ENCODE data around the gene WBP1.
"Not testable (repeated sequence)": the region's sequence is repeated elsewhere in the genome, so short reads cannot be mapped to it uniquely, and the experiment has no call there.

The WBP1 gene

GRCh38 chr2:74450570-74451190 is 7.6 kb upstream of the WBP1 start:
- no peak for DNase-seq (ENCODE audit: low read depth in 4 of 4, low spot score in 1 of 4)

DNA sequence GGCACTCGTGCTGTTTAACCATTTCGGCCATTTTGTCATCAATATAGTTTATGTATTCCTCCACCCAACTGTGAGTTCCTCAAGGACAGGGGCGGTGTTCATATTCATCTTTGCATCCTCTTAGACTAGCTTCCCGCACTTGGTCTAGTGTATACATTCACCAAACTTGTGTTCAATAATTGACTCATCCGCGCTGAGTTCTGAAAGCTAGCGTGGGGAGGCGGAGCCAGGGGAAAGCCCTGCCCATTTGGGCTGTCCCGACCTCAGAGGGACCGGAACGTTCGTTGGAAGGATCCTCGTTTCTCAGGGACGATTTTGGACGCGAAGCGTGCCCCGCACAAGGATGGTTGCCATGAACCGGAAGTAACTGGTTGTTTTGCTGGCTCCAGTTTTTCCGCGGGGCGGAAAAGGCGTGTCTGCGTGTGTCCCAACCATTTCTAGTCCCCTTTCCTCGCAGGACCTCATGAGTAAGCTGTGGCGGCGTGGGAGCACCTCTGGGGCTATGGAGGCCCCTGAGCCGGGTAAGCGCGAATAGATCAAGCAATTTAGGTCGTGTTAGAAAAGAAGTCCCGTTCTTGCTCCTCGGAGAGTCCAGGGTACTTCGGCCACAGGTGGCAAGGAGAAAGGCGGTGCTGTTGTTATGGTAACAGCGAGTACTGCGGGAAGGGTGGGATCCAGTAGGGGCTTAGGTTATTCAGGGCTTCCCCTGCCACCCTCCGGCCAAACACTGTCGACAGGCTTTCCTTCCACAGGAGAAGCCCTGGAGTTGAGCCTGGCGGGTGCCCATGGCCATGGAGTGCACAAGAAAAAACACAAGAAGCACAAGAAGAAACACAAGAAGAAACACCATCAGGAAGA is 3.4 kb upstream of the WBP1 start, which contains the start of gene INO80B:
Gene INO80B, plus strand, starts transcription at position 434 of the 858 bp plus-strand sequence. Its CDS starts 30 bp downstream, at position 464.
- DNase-seq (ENCODE audit: low read depth in 4 of 4, low spot score in 1 of 4) = peak; percentile 86 to 94 (median 94)

DNA sequence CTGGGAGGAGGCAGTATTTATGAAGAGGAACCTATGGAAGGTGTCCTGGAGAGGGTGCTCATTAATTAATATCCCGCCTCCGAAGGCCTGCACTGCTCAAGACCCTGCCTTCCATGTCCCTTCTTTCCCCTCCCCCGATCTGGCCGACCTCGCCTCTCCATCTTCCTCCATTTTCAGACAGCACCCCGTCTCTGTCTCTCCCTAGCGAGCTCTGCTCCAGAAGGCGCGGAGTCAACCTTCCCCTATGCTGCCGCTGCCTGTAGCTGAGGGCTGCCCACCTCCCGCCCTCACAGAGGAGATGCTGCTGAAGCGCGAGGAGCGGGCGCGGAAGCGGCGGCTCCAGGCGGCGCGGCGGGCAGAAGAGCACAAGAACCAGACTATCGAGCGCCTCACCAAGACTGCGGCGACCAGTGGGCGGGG is 1.1 kb upstream of the WBP1 start:
- no peak for DNase-seq (ENCODE audit: low read depth in 4 of 4, low spot score in 1 of 4)

- peak; percentile 49 to 75 (median 64) for DNase-seq (ENCODE audit: low read depth in 4 of 4, low spot score in 1 of 4)
Measured at GRCh38 chr2:74457549-74458131, 598 bp upstream of the WBP1 start.

DNA sequence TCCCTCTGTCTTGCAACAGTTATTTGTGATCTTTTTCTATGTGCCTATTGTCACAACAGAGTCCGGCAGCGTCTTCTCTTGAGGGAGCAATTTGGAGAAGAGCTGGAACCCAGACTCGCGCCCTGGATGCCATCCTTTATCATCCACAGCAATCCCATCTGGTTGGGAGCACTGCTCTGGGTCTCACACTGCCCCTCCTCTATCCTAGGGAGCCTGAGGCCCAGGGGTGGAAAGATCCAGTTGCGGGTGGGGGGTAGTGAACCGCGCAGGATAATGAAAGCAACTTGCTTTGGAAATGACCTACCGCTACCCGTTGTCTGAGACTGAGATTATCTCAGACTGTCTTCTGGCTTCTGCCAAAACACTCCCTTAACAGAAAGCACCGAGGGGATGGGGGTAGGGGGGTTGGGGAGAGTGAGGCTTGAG is 713 bp downstream of the WBP1 start:
- no peak for DNase-seq (ENCODE audit: low read depth in 4 of 4, low spot score in 1 of 4)

DNA sequence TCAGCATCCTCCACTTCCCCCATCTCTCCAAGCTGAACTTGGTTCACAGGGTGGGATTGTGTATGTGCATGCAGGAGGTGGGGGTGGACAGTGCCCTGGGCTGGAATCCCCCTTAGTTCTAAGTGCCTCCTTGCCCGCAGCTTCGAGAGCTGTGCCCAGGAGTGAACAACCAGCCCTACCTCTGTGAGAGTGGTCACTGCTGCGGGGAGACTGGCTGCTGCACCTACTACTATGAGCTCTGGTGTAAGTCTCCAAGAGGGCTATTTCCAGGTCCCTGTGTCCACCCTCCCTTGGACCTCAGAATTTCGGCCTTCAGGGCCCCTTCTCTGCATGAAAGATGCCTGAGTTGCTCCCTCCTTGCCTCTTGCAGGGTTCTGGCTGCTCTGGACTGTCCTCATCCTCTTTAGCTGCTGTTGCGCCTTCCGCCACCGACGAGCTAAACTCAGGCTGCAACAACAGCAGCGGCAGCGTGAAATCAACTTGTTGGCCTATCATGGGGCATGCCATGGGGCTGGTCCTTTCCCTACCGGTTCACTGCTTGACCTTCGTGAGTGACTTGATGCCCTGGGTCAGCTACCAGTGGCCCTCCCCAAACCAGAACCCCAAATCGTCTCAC is 1.4 kb downstream of the WBP1 start:
- DNase-seq (ENCODE audit: low read depth in 4 of 4, low spot score in 1 of 4) = not testable (repeated sequence)

GRCh38 chr2:74460187-74460586 is 1.9 kb downstream of the WBP1 start:
- DNase-seq (ENCODE audit: low read depth in 4 of 4, low spot score in 1 of 4) = not testable (repeated sequence)

- no peak for DNase-seq (ENCODE audit: low read depth in 4 of 4, low spot score in 1 of 4)
Measured at GRCh38 chr2:74461187-74462053, 3.2 kb downstream of the WBP1 start.

DNA sequence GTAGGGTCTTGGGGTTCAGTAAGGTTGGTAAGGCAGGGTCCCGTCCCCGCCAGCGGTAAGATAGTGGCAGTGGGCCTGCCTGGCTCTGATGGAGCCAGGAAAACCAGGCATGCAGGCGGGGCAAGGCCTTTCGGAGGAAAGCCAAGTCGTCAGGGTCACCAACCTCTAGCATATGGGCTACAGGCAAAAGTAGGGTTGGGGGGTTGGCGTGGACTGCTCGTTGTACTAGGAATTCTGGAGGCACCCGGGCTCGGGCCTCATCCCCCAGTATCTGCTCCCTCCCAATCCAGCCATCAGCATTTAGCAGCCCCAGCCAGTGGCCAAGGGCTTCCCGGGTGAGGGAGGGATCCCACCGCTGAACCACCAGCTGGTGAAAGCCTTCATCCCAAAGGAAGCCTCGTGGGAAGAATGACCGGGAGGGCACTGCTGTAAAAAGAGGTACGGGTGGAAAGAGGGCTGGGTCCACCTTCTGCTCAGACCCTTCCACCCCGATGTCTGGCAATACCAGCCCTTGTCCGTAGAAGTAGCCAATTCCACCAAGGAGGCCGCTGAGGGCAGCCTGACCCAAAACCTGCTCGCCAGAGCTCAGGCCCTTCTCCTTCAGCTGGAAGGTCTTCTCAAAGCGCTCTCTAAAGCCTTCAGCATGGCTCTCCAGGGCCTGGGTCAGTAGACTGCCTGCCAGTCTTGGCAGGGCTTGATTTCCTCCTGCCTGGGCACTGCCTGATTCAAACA is 4.0 kb downstream of the WBP1 start:
- no peak for DNase-seq (ENCODE audit: low read depth in 4 of 4, low spot score in 1 of 4)

DNA sequence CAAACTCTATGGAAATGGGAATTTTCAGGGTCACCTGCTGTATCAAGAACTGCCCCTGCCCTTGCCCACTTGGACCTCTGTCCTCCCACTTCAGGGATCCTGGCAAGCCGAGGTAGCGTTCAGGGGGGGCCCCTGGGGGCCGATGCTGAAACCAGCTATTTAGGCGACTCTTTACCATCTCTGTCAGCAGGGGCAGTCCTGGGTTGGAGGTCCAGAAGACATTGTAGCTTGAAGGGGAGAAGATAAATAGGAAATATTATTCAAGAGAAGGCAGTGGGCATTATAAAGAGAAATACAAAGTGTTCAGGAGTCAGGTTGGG is 4.5 kb downstream of the WBP1 start:
- no peak for DNase-seq (ENCODE audit: low read depth in 4 of 4, low spot score in 1 of 4)

DNA sequence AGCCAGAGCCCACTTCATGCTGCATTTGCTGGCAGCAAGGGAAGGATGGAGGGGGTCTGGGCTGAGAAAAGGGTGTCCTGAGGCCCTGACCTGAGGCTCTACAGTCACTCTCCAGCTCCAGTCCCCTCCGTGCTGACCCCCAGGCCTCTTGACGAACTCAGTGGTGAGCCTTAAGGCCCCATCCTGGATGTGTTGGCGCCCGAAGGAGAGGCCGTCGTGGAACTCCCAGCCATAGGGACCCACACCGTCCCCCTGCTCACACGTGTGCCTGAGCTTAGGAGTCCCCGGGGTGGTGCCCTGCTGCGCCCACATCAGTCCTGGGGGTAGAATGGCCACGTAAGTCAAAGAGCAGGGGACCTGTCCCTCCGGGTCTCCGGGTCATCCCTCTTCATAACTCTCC is 6.2 kb downstream of the WBP1 start:
- no peak for DNase-seq (ENCODE audit: low read depth in 4 of 4, low spot score in 1 of 4)

DNA sequence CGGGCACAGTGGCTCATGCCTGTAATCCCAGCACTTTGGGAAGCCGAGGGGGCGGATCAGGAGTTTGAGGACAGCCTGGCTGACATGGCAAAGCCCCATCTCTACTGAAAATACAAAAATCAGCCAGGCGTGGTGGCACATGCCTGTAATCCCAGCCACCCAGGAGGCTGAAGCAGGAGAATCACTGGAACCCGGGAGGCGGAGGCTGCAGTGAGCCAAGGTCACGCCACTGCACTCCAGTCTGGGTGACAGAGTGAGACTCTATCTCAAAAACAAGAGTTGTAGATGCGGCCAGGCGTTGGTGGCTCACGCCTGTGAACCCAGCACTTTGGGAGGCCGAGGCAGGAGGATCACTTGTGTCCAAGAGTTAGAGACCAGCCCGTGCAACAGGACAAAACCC is 12.5 kb downstream of the WBP1 start:
- not testable (repeated sequence) for DNase-seq (ENCODE audit: low read depth in 4 of 4, low spot score in 1 of 4)

DNA sequence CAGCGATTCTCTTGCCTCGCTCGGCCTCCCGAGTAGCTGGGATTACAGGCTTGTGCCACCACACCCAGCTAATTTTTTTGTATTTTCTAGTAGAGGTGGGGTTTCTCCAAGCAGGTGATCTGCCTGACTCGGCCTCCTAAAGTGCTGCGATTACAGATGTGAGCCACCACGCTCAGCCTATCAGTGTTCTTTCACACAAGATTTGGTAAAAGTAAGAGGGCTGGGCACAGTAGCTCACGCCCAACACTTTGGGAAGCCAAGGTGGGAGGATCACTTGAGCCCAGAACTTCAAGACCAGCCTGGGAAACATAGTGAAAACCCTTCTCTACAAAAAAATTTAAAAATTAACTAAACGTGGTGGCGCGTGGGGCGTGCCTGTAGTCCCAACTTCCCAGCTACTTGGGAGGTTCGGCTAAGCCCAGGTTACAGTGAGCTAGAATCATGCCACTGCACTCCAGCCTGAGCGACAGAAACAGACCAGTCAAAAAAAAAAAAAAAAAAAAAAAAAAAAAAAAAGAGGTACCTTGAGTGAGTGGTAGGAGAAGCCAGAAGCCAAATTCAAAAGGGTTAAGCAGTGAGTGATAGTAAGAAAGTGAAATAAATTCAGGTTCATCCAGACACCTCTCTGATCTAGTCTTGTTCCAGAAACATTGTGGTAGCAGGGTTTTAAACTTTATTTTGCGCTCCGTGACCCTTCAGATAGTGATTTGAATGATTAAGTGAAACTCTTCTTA is 13.3 kb downstream of the WBP1 start:
- no peak for DNase-seq (ENCODE audit: low read depth in 4 of 4, low spot score in 1 of 4)

GRCh38 chr2:74472086-74472944 is 14.1 kb downstream of the WBP1 start, which contains the start of gene MRPL53:
MRPL53 (minus strand) TSS chr2:74472680; CDS start chr2:74472660, 20 bp downstream.
- peak; percentile 94 to 98 (median 96) for DNase-seq (ENCODE audit: low read depth in 4 of 4, low spot score in 1 of 4)

- no peak for DNase-seq (ENCODE audit: low read depth in 4 of 4, low spot score in 1 of 4)
Measured at GRCh38 chr2:74472945-74473258, 14.7 kb downstream of the WBP1 start.

DNA sequence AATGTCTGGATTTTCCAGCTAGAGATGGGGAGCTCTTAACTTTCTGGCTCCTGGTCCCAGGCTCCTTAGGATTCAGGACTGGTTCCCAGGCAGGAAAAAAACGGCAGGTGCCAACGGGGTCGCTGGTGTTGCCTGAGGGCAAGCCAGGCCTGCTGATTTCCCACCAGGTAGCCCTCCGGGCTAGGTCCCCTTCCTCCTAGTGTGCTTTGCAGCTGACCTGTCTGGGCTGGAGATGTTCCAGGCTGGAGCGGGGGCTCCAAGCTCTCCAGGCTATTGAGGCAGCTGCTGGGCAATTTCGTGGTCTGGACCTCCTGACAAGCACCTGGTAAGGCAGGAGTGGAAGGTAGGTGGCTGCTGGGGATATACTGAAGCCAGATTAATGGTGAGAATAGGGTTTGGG is 16.2 kb downstream of the WBP1 start:
- DNase-seq (ENCODE audit: low read depth in 4 of 4, low spot score in 1 of 4) = no peak

DNA sequence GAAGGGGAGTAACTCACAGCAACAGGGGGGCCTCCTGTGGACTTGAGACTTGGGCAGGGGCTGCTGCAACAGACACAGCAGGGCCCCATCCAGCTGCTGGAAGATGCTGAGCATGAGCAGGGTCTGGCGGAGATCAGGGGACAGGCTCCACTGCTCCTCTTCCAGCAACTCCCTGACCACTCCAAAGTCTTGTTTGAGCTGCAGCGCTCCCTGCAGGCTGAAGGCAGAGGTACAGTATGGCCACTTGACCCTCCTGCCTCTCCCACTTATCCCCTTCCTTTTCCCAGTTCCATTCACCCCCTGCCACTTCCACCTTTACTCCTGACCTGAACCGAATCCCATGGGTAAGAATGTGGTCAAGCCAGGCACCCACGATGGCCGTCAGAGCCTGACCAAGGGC is 16.7 kb downstream of the WBP1 start:
- DNase-seq (ENCODE audit: low read depth in 4 of 4, low spot score in 1 of 4) = no peak

DNA sequence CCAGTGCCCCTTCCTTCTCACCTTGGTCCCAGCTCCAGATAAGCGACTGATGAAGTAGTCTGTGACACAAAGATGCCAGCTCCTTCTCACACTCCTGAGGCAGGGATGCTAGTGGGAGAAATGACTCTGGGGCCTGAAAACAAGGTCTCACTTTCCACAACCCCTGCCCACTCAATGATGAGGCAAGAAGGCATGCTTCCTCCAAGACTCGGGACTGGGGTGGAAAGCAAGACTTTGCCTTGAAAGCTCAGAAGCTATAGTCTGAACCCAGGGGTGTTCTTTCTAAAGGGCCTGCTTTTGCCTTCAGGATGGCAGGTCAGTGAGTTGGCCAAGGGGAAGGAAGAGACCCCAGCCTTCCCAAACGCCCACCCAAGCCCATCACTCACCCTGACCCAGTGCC is 23.2 kb downstream of the WBP1 start:
- no peak for DNase-seq (ENCODE audit: low read depth in 4 of 4, low spot score in 1 of 4)

Measured in stimulated activated CD4-positive, alpha-beta T cell treated with anti-CD3 and anti-CD28 coated beads, Interleukin-1b, Interleukin-23, amount 100 ng/mL, for 24 hours (primary cell).